Measurements from ENCODE around the gene KCTD2. TPM values are rescaled to one million over a fixed set of nuclear protein-coding genes. Genes with fewer than 3 reads are reported as not detected.

The KCTD2 gene
- total and polyA plus RNA-seq, 2 of the 13 experiments (the other 11 are each of a cell fraction or from before 2014, with no cell fraction given) = 28.3 to 32.6 TPM

GRCh38 chr17:75033346-75034235, 13.4 kb upstream of the KCTD2 start (continued):
- TF ChIP-seq ZNF432 (CRISPR knock-in tag; IDR thresholded peaks at IDR 0.05; ENCODE audit: borderline replicate concordance) = no peak
- TF ChIP-seq CREM (IDR thresholded peaks at IDR 0.05) = peak; percentile 33; the same call in 1 of the 2 replicates
- no peak for TF ChIP-seq CREM (CRISPR knock-in tag; IDR thresholded peaks at IDR 0.05)
- no peak for TF ChIP-seq RNF219 (CRISPR knock-in tag; IDR thresholded peaks at IDR 0.05)
- TF ChIP-seq GPBP1L1 (CRISPR knock-in tag; IDR thresholded peaks at IDR 0.05) = no peak
- TF ChIP-seq TERF1 (CRISPR knock-in tag; IDR thresholded peaks at IDR 0.05) = no peak
- 0 out of 2 replicates have a peak, but pooled peaks have one; percentile 21 for TF ChIP-seq MTF2 (CRISPR knock-in tag; IDR thresholded peaks at IDR 0.05; ENCODE audit: borderline replicate concordance)
- no peak for TF ChIP-seq MBNL3 (CRISPR knock-in tag; conservative IDR thresholded peaks at IDR 0.05)
- TF ChIP-seq ERF (CRISPR knock-in tag; IDR thresholded peaks at IDR 0.05) = peak; percentile 92
- TF ChIP-seq ASH2L (IDR thresholded peaks at IDR 0.05; ENCODE audit: insufficient read length, low read depth, low read length) = peak; percentile 54
- TF ChIP-seq KAT7 (CRISPR knock-in tag; IDR thresholded peaks at IDR 0.05; ENCODE audit: borderline replicate concordance) = no peak; the same call in 1 of the 2 replicates
- TF ChIP-seq MXI1 (IDR thresholded peaks at IDR 0.05; ENCODE audit: borderline replicate concordance, low read depth, low read length) = peak; percentile 92; the same call in 2 of the 3 replicates
- TF ChIP-seq HDAC6 (IDR thresholded peaks at IDR 0.05; ENCODE audit: low read depth, low read length) = no peak
- TF ChIP-seq ARID3A (IDR thresholded peaks at IDR 0.05; ENCODE audit: low read depth, low read length) = peak; percentile 77
- no peak for TF ChIP-seq ZFP36L2 (CRISPR knock-in tag; IDR thresholded peaks at IDR 0.05)
- TF ChIP-seq ELK4 (CRISPR knock-in tag; IDR thresholded peaks at IDR 0.05; ENCODE audit: borderline replicate concordance) = no peak
- peak; percentile 93 for TF ChIP-seq ATF2 (CRISPR knock-in tag; IDR thresholded peaks at IDR 0.05)
- no peak for TF ChIP-seq DMAP1 (CRISPR knock-in tag; IDR thresholded peaks at IDR 0.05)
- TF ChIP-seq ZNF33B (CRISPR knock-in tag; IDR thresholded peaks at IDR 0.05) = no peak

Data from HepG2 (cell line).